HG02970 (cell line): ENCODE data around the gene PPP4R1.

Source experiments
- ATAC-seq: cut with Tn5 transposase; IDR thresholded peaks from one replicate; pipeline ENCODE4 v1.9.1; 2021; ENCODE audit warnings: mild to moderate bottlenecking, moderate library complexity, moderate number of reproducible peaks; ENCODE audit not compliant: unreplicated experiment, low FRiP score

PPP4R1 gene

DNA sequence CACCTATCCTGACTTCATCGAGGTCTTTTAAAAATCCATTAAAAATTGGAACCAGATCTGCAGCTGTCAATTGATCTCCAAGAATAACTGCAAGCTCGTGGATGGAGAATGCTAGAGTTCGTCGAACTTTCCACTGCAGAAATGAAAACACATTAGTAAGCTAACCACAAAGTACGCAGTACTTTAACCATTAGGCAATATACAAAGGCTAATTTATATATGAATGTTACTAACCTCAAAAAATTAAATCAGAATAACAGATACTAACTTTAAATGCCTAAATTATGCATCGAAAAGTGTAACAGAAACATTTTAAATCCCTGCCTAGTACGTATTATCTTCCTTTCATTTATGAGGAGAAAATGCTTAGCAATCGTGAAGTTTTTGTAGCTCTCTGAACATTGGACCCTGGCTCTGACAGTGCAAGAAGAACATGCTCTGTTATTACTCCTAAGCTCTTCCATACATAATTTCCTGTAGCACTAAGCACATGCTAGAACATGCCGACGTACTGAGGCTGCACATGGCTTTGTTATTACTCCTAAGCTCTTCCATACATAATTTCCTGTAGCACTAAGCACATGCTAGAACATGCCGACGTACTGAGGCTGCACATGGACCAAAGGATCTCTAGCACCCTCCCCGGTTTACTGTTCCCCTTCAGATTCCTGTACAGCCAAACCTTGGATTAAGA lies 57.0 kb downstream of the PPP4R1 start:
- ATAC-seq: no peak

DNA sequence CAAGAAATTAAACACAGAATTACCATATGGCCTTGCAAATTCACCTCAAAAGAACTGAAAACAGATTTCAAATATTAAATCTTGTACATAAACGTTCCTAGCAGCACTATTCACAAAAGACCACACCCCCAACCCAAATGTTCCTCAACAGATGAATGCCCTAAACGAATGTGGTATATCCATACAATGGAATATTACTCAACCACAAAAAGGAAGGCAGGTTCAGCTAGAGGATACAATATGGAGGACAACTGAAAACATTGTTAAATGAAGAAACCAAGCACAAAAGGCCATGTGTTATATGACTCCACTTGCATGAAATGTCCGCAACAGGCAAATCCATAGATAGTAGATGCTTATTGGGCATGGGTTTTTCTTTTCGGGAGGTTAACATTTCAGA lies 61.7 kb downstream of the PPP4R1 start:
- ATAC-seq: no peak

DNA sequence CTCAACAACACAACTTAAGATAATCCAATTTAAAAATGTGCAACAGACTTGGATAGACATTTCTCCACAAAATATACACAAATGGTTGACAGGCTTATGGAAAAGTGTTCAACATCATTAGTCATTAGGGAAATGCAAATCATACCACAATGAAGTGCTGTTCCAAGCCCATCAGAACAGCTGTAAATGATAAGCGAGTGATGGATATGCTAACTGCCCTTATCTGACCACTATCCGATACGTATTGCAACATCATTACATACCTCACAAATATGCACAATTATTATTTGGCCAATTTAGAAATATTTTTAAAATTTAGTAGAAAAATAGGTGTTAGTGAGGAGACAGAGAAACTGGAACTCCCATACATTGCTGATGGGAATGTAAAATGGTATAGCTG lies 62.2 kb downstream of the PPP4R1 start:
- no peak for ATAC-seq

DNA sequence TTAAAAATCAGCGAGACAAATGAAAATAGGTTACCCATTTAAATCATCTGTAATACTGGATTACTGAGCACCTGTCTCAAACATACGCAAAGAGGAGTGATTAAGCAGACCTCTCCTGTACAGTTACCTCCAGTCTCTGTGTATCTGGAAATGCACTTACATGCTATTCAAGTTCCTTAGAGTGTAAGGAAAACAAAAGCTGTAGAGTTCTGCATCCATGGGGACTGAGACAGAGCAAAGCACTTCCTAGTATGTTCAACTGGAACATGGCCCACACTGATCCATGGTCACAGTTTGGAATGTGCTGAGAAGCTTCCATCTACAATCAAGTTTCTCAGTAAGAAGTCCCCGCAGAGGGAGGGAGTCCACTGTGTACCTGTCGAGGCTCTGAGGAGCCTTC lies 63.9 kb downstream of the PPP4R1 start:
- ATAC-seq: no peak

DNA sequence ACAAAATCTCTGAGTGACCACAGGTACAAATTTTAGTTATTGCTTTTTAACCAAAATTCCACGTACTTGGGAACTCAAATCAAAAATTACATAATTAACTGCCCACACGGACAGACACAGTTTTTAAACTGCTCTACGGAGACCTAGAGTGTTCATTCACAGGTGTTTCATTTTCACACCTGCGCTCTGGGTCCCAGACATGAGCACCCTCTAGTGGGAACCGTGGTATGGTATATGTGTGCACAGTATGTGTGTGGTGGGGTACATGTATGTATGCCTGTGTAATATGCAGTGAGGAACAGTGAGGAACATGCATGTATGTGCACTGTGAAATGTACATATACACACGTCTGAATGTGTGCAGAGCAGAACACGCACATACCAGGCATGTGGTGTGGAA lies 65.0 kb downstream of the PPP4R1 start:
- ATAC-seq: no peak

DNA sequence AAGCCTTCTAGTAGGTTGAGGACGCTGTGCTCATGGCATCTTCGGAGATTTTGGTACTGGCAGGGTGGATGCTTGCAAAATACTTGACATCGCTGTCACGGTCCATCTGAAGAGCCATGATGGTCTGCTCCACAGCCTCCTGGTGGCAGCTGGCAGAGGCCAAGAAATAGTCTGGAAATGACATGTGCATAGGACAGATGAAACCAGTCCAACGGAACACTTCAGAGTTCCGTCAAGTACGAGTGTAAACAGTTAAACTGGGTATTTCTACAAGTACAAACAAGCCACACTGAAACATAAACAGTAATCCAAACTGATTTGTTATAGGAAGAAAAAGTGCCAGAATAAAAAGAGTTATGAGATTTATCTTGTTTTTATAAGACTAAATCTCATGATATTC lies 66.6 kb downstream of the PPP4R1 start:
- no peak for ATAC-seq

DNA sequence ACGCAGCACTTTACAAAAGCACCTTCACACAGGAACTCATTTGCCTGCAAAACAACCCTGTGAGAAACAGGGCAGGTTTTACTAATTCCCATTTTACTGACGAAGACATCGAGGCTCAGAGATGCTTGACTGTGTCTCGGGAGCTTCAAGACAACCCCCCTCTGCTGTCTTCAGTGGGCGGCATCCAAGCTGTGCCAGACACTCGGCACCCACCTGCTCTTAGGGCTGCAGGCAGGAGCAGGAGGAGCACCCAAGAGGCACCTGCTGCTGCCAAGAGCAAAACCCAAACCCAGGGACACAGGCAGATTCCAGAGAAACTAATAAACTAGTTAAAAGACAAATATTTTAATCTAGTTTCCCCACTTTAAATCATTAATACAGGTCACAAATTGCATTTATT lies 67.9 kb downstream of the PPP4R1 start:
- ATAC-seq: no peak

DNA sequence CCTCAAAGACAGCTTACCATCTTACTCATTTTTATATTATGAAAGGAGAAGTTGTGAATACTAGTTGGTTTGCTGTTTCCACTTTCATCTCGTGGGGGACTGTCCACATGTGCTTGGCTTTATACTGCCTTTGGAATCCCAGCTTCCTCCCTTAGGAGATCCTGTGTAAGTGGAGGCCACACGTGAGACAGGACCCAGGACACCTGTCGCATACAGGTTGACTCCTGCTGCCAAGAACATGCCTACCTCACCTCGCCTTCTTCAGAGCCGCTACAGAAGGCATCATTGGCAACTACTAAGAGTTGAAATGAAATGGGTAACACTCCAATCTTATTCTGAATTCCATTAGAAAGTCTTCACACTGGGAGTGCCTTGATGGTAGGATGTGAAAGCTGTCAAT lies 69.3 kb downstream of the PPP4R1 start:
- no peak for ATAC-seq

DNA sequence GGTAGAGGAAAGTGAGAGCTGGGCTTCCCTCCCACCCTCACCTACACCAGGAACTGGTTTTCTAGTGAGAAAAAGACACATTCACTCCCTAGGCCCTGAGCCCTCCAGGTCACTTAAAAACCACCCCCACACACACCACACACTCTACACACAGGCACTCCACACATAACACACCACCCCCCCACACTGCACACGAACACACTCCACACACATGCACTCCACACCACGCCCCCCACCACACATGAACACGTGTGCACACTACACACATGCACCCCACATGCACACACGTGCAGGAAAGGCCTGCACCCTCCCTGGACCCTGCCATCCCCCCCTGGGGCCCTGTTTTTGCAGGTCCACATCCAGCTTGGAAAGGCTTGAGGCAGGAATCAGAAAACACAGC lies 71.4 kb downstream of the PPP4R1 start:
- ATAC-seq: no peak

DNA sequence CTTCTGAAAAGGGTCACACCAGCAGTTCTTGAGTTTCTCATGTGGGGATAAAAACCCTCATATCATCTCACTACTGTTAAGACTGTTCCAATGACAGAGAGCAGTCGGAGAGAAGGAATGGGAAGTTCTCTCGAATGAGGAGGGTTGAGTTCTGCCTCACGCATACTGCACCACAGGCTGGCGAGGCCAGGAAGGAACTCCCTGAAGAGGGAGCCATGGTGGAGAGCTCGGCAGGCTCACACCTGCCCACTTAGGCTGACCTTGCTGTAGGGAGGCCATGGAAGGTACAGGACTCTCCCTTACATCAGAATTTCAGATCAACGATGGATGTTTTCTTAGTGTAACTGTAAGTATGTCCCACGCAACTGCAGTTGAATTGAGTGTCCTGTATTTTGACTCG lies 74.4 kb downstream of the PPP4R1 start:
- no peak for ATAC-seq

DNA sequence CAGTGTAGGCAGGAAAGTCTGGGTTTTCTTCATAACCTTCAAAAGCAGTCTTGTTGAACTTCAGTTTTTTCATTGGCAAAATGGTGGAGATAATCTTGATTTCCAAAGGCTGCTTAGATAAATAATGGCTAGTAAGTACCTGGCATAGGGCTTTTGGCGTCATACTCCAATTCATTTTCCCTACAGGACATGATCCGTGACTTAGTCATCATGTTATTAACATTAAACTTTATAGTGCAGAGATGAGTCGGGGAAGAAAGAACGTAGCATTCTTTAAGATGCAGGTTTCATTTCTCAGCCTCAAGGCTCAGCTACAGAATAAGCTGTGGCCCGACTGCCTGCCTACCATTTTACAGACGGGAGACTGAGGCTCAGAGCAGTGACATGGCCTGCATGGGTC lies 75.1 kb downstream of the PPP4R1 start:
- no peak for ATAC-seq

DNA sequence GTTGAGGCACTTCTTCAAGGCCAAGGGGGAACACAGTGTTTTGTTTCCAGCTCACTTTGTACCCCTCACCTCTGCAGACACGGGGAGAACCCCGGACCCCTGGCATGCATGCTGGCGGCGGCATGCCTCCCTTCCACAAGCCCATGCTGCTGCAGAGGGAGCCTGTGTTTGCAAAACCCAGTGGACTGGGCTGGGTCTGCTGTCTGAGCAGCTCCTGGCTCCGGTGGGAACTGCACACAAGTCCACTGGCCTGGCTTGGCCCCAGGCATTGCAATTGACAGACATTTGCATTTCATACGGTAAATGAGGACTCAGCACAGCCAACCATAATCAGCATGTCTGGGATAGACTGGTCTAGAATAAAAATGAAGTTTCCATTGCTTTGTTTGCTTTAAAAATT lies 76.7 kb downstream of the PPP4R1 start:
- ATAC-seq: no peak

DNA sequence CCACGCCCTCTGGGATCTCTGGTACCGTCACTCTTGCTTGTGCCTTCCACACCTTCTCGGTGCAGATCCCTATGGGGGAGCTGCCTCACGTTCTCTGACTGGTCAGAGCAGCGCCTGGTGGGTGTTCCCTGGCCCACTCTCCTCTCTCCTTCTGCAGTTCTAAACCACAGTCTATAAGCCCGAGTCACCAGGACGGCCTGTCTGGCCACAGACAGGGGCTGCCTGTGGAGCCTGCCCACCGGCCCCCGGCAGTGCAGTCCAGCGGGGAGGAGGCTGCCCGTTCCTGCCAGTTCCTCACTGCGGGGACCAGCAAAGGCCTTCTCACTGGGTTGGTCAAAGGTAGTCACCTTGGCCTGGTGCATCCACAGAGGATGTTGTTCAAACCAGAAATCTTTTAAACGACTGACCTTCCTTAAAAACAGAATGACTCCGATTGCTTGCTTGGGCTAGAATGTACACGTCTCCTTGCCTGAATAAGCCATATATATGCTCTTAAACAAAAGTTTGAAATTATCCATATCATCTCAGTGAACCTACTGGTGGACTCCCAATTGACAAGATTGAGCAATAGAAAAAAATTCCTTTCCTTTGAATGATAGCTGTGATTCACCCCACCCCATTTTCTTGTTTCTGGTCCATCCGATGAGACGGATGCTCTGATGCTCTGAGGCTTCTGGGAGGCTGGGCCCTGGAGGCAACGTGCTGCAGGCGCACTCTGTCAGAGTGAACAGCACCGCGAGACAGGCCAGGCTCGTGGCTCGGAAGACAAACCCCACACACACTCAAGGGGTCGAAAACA lies 77.8 kb downstream of the PPP4R1 start:
- no peak for ATAC-seq

DNA sequence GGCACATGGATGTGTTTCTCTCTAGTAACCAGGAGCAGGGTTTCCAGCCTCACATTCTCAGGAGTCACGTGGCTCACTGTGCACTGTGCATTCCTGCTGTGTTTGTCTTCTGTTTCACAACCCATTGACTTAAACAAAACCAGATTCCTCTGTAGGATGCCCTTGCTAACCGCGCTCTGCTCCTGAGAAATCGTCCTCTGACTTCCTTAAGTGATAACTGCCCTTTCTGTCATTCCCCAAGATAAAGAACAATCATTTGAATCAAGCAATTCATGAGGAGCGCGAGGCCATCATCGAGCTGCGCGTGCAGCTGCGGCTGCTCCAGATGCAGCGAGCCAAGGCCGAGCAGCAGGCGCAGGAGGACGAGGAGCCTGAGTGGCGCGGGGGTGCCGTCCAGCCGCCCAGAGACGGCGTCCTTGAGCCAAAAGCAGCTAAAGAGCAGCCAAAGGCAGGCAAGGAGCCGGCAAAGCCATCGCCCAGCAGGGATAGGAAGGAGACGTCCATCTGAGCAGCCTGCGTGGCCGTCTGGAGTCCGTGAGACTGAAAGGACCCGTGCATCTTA lies 78.8 kb downstream of the PPP4R1 start:
- no peak for ATAC-seq

DNA sequence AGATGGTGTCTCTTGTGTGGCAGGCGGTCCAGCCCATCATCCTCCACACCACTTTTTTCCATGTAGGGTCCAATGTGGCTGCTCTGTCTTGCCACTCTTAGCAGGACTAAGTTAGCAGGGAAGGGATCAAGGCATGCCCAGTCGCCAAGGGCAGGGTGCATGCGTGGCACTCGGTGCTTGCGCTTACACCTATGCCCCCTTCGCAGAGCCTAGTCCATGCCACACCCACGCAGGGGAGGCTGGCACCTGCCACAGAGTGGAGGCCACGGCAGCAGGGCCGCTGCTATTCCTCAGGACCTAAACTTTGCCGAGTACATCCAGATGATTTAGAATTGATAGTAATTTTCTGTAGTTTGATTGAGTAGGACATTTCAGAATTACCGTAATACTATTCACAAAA lies 79.5 kb downstream of the PPP4R1 start:
- no peak for ATAC-seq

DNA sequence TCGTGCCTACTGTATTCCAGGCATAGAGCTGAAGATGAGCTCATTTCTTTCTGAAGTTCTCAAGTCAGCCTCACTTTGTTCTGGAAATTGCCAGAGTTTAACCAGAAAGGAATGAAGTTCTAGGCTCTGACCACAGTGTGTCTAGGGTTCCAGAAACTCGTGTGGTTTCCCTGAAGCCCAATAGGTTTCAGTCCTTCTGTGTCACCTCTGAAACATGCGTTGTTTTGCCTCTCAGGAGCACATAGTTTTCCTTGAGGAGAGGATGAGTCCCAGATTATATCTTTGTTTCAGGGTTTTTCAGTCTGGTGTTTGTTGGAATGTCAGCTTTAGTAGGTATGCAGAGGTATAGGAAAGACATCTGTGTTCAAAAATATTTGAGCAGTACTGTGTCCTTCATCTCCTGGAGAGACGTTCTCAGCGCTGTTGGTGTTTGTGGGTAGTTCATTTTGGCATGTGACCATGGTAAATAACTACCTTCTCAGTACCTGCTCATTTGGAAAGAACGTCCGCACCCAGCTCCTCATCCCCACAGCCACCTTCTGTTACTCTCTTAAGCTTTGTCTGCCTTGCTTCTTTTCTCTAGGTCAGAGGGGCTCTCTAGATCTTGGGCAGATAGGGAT lies 82.5 kb downstream of the PPP4R1 start:
- ATAC-seq: no peak

DNA sequence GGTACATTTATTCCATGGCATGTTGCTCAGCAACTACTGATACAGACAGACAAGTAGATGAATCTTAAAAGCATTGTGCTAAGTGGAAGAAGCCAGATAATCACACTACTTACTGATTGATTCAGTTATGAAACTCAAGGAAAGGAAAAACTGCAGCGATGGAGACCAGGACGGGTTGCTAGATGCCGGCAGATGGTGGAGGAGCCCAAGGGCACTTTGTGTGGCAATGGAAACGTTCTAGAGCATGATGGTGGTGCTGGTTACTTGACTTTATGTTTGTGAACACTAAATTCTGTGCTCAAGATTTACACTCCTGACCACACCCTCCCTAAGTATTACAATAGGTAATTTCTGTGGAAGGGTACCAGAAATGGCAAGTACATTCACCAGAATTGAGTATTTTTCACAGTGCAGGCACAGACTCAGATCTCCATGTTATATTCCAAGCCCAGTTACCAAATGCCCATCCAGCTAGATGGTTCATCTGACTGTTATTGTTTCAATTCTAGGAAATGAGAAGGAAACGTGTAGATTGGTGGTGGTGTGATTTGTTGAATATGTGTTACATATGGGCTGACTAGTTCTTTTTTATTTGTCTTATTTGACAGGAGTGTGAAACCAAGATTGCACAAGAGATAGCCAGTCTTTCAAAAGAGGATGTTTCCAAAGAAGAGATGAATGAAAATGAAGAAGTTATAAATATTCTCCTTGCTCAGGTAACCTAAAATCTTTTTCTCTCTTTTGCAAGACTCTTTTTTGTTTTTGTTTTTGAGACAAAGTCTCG lies 83.9 kb downstream of the PPP4R1 start:
- no peak for ATAC-seq

DNA sequence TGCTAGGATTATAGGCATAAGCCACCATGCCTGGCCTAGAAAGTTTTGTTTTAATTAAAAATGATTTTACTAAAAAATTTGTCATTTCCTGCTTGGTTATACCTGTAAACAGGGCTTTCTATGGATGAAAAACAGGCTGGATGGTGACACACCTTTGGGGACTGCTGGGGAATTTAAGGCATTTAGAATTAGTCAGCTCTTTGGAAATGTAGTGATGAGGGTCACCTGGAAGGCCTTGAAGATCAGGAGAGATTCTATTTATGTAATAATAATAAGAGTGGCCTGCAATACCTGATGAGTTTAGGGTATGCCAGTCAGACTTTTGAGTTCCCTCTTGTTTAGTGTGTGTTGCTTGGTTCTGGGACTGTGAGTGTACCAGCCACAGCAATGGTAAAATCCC lies 87.9 kb downstream of the PPP4R1 start:
- no peak for ATAC-seq

DNA sequence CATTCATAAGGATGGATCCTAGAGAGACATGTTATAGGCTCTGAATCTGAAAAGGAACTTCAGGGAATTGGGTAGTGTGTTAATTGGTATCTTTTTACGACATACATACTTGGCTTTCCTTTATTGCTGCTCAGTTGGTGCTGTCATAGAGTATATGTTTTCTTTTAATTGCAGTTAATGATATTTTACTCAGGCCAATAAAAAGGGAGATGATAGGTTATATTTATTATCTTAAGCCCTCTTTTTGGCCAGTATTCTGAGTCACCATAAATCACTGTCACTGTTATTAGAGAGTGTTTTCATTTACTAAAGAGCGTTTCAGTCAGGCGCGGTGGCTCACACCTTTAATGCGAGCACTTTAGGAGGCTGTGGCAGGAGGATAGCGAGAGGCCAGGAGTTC lies 91.4 kb downstream of the PPP4R1 start:
- no peak for ATAC-seq

DNA sequence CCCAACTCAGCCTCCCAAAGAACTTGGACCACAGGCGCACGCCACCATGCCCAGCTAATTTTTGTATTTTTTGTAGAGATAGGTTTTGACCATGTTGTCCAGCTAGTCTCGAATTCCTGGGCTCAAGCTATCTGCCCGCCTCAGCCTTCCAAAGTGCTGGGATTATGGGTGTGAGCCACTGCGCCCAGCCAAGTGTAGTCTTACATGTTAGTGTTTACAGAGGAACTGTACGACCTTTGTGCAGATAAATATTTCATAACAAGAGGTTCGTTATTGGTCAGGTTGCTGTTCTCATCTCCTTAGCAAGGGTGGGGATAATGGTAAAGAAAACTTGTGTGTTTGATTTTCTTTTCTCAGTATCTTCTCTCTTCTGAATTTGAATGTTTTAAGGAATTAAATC lies 92.6 kb downstream of the PPP4R1 start:
- ATAC-seq: no peak

DNA sequence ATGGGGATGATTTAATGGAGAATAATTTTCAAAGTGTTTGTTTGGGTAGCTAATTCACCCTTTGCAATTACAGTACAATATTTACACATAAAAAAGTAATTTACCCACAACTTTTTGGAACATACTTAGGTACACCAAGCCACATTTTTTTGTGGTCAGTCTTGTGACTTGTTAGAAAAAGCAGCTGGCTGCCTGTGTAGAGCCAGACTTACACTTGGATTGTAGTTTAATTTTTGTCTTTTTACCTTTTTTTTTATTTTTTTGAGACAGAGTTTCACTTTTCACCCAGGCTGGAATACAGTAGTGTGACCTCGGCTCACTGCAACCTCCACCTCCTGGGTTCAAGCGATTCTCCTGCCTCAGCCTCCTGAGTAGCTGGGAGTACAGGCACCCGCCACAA lies 93.7 kb downstream of the PPP4R1 start:
- ATAC-seq: no peak
